ENCODE measurements around the gene EHMT2.

DNA sequence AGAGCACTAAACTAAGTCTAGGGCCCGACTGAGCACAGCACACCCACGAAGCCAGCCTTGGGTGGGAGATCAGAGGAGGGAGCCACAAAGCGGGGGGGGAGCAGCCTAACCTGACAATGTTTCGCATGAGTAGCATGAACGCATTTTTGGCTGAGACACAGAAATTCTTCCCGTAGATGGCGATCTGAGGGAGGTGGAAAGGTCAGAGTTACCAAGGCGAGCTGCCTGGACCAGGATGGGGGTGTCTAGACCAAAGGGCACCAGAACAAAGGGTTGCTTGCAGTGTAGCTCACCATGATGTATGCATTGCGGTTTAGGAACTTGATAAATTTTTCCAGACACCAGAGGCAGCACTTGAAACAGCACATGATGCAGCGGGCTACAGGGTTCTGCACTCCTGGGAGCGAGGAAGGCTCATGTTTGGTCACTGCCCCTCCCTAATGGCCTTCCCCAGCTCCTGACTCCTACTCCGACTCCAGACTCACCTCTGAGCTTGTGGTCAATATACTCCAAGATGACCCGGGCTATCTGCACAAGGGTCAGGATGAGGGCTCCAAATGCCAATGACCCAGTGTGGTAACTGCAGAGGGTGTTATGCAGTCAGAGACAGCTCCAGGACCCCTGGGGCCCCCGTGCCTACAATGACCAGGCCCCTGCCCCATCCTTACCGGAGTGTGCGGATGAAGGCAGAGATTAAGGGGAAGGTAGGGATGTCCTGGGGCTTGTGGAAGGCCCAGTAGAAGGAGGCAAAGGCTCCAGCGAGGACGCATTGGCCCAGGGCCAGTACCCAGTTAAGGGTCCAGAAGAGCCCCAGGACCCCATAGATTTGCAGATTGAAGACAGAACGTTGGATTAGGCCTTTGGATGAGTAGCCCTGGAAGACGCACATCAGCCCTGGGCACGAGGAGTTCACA lies 32.0 kb downstream of the EHMT2 start:
- TF ChIP-seq, protein P1, sequence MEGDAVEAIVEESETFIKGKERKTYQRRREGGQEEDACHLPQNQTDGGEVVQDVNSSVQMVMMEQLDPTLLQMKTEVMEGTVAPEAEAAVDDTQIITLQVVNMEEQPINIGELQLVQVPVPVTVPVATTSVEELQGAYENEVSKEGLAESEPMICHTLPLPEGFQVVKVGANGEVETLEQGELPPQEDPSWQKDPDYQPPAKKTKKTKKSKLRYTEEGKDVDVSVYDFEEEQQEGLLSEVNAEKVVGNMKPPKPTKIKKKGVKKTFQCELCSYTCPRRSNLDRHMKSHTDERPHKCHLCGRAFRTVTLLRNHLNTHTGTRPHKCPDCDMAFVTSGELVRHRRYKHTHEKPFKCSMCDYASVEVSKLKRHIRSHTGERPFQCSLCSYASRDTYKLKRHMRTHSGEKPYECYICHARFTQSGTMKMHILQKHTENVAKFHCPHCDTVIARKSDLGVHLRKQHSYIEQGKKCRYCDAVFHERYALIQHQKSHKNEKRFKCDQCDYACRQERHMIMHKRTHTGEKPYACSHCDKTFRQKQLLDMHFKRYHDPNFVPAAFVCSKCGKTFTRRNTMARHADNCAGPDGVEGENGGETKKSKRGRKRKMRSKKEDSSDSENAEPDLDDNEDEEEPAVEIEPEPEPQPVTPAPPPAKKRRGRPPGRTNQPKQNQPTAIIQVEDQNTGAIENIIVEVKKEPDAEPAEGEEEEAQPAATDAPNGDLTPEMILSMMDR (IDR thresholded peaks at IDR 0.05; ENCODE audit: extremely low read depth in 1 of 2, insufficient read depth in 1 of 2, low read depth in 1 of 2, low read length in 2 of 2), result no peak
- no peak for TF ChIP-seq POLR2A (IDR thresholded peaks at IDR 0.05; ENCODE audit: low read depth, low read length)
